H1 (cell line): ENCODE measurements around the gene TRIOBP. TPM values are rescaled to one million over a fixed set of nuclear protein-coding genes. Genes with fewer than 3 reads are reported as not detected.

Experiments used
- CTCF ChIA-PET: fragments of 300-600 bp; sonication (Branson Sonifier 250); formaldehyde crosslinking; loops from one replicate; lab custom pipeline; 2021; ENCODE audit not compliant: partially characterized antibody; lab: Charles Lee
- POLR2A ChIA-PET: fragments of 300-600 bp; sonication (Branson Sonifier 250); formaldehyde crosslinking; loops from one replicate; lab custom pipeline; 2021; ENCODE audit warnings: inconsistent platforms; ENCODE audit not compliant: partially characterized antibody; lab: Charles Lee
- DNase-seq, 2 experiments: peaks; one replicate each; pipeline versions ENCODE4 v3.0.0 to v3.0.0-alpha.2; 2010 to 2022; ENCODE audit warnings: low spot score in 2 of 2, low read depth in 1 of 2, mixed read lengths in 1 of 2
- FAIRE-seq: peaks from 2 replicates; lab custom pipeline; 2011; peaks lifted over from hg19 to GRCh38; lab: Jason Lieb, UNC
- H2AFZ ChIP-seq: 2 replicates; pipeline ENCODE4 v1.8.1; 2012; ENCODE audit warnings: low read length, inconsistent platforms
- H2AK5ac ChIP-seq: 2 replicates; pipeline ENCODE4 v1.6.1; 2013; ENCODE audit warnings: low read depth, low read length
- H2BK120ac ChIP-seq: replicated peaks from 2 replicates; pipeline ENCODE3; 2013; ENCODE audit warnings: low read depth, low read length, inconsistent platforms
- H2BK12ac ChIP-seq: 2 replicates; pipeline ENCODE4 v1.6.1; 2013; ENCODE audit warnings: low read depth, low read length
- H2BK15ac ChIP-seq: 2 replicates; pipeline ENCODE4 v1.6.1; 2013; ENCODE audit warnings: low read length
- H2BK20ac ChIP-seq: 2 replicates; pipeline ENCODE4 v1.6.1; 2013; ENCODE audit warnings: low read length
- H2BK5ac ChIP-seq: 2 replicates; pipeline ENCODE4 v1.6.1; 2013; ENCODE audit warnings: low read depth, low read length
- H3K14ac ChIP-seq: 2 replicates; pipeline ENCODE4 v1.6.1; 2013; ENCODE audit warnings: inconsistent platforms; ENCODE audit not compliant: insufficient read length
- H3K18ac ChIP-seq: 2 replicates; pipeline ENCODE4 v1.6.1; 2013; ENCODE audit warnings: low read length; ENCODE audit errors: extremely low read depth
- H3K23ac ChIP-seq: 2 replicates; pipeline ENCODE4 v1.6.1; 2013; ENCODE audit warnings: inconsistent platforms; ENCODE audit not compliant: insufficient read length
- H3K23me2 ChIP-seq: 2 replicates; pipeline ENCODE4 v1.6.1; 2013; ENCODE audit warnings: low read depth, low read length
- H3K27ac ChIP-seq: 2 replicates; pipeline ENCODE4 v1.6.1; 2011; ENCODE audit warnings: low read depth, low read length, inconsistent platforms
- H3K27me3 ChIP-seq, 4 experiments: replicated peaks in 1 of 4; 1 replicate in 1 of 4; 2 replicates in 3 of 4; pipeline versions ENCODE4 v1.6.1 to v1.8.1; 2011 to 2013; ENCODE audit warnings: low read length in 3 of 4, mild to moderate bottlenecking in 3 of 4, inconsistent platforms in 2 of 4, mixed read lengths in 2 of 4, moderate library complexity in 1 of 4; ENCODE audit not compliant: control insufficient read depth in 3 of 4, insufficient read depth in 3 of 4; ENCODE audit errors: extremely low read depth in 1 of 4
- H3K36me3 ChIP-seq, 4 experiments: 2 replicates each; pipeline versions ENCODE4 v1.6.1 to v1.8.1; 2011 to 2013; ENCODE audit warnings: mild to moderate bottlenecking in 4 of 4, low read length in 3 of 4, moderate library complexity in 2 of 4, control low read depth in 1 of 4, inconsistent platforms in 1 of 4; ENCODE audit not compliant: insufficient read depth in 4 of 4, control insufficient read depth in 2 of 4
- H3K4ac ChIP-seq: replicated peaks from 2 replicates; pipeline ENCODE3; 2013; ENCODE audit warnings: low read length, low read depth, mixed read lengths, inconsistent platforms; ENCODE audit not compliant: insufficient read length
- H3K4me1 ChIP-seq, 4 experiments: replicated peaks in 1 of 4; 1 replicate in 1 of 4; 2 replicates in 3 of 4; pipeline versions ENCODE4 v1.6.1 to v1.8.1; 2011 to 2013; ENCODE audit warnings: low read length in 3 of 4, inconsistent platforms in 2 of 4, mixed read lengths in 1 of 4; ENCODE audit not compliant: insufficient read depth in 4 of 4, control insufficient read depth in 3 of 4
- H3K4me2 ChIP-seq, 2 experiments: 2 replicates each; pipeline versions ENCODE4 v1.6.1 to v1.8.1; 2011 to 2013; ENCODE audit warnings: low read depth in 2 of 2, low read length in 2 of 2, control low read depth in 1 of 2, inconsistent platforms in 1 of 2, mild to moderate bottlenecking in 1 of 2; ENCODE audit not compliant: insufficient read depth in 1 of 2
- H3K4me3 ChIP-seq, 4 experiments: fragments of 200-600, 300-600 bp in 1 of 4; sonication (generic), shearing (Covaris generic), sonication (Bioruptor Twin) in 1 of 4; 2 replicates each; pipeline versions ENCODE4 v1.5.1 to v1.8.1; 2011 to 2016; ENCODE audit warnings: low read length in 4 of 4, low read depth in 3 of 4, control low read depth in 2 of 4, inconsistent platforms in 2 of 4, mild to moderate bottlenecking in 2 of 4, mixed read lengths in 1 of 4, moderate library complexity in 1 of 4; ENCODE audit not compliant: insufficient read depth in 2 of 4; ENCODE audit errors: extremely low read depth in 1 of 4
- H3K56ac ChIP-seq: replicated peaks from 2 replicates; pipeline ENCODE3; 2013; ENCODE audit warnings: low read depth, mild to moderate bottlenecking, mixed read lengths, low read length, inconsistent platforms; ENCODE audit not compliant: insufficient read length
- H3K79me1 ChIP-seq: 2 replicates; pipeline ENCODE4 v1.6.1; 2013; ENCODE audit warnings: low read depth, low read length, control low read depth
- H3K79me2 ChIP-seq, 2 experiments: 2 replicates each; pipeline versions ENCODE4 v1.6.1 to v1.8.1; 2012 to 2013; ENCODE audit warnings: low read length in 2 of 2, mild to moderate bottlenecking in 2 of 2, inconsistent platforms in 1 of 2; ENCODE audit not compliant: insufficient read depth in 2 of 2, control insufficient read depth in 1 of 2
- H3K9ac ChIP-seq, 4 experiments: replicated peaks in 1 of 4; 1 replicate in 1 of 4; 2 replicates in 3 of 4; pipeline versions ENCODE4 v1.6.1 to v1.8.1; 2011 to 2013; ENCODE audit warnings: low read depth in 3 of 4, low read length in 3 of 4, control low read depth in 2 of 4, mild to moderate bottlenecking in 2 of 4, moderate library complexity in 2 of 4, inconsistent platforms in 1 of 4; ENCODE audit errors: extremely low read depth in 1 of 4
- H3K9me3 ChIP-seq, 2 experiments: 2 replicates each; pipeline versions ENCODE4 v1.6.1 to v1.8.1; 2012 to 2013; ENCODE audit warnings: mild to moderate bottlenecking in 2 of 2, moderate library complexity in 2 of 2, control low read depth in 1 of 2, inconsistent platforms in 1 of 2, low read depth in 1 of 2, low read length in 1 of 2, mixed read lengths in 1 of 2; ENCODE audit not compliant: insufficient read depth in 2 of 2
- H4K20me1 ChIP-seq, 2 experiments: replicated peaks in 1 of 2; 2 replicates each; pipeline versions ENCODE3 to v1.8.1; 2011 to 2013; ENCODE audit warnings: inconsistent platforms in 2 of 2, low read length in 2 of 2, mild to moderate bottlenecking in 1 of 2; ENCODE audit not compliant: insufficient read depth in 2 of 2, control insufficient read depth in 1 of 2
- H4K5ac ChIP-seq: 2 replicates; pipeline ENCODE4 v1.6.1; 2013; ENCODE audit warnings: low read length, low read depth, mixed read lengths, inconsistent platforms; ENCODE audit not compliant: insufficient read length
- H4K8ac ChIP-seq: 2 replicates; pipeline ENCODE4 v1.8.0; 2013; ENCODE audit warnings: mild to moderate bottlenecking, moderate library complexity, low read length, inconsistent platforms; ENCODE audit not compliant: insufficient read depth; ENCODE audit errors: extremely low read depth
- H4K91ac ChIP-seq: replicated peaks from 2 replicates; pipeline ENCODE3; 2013; ENCODE audit warnings: low read length, mixed read lengths, inconsistent platforms; ENCODE audit not compliant: insufficient read length
- BACH1 ChIP-seq: IDR thresholded peaks from 2 replicates; pipeline ENCODE4 v1.6.1; 2012; ENCODE audit warnings: low read length, improper control_type of control experiment
- GABPA ChIP-seq: IDR thresholded peaks from 2 replicates; pipeline ENCODE4 v1.6.1; 2011; ENCODE audit warnings: mild to moderate bottlenecking, low read length, moderate library complexity, borderline replicate concordance; ENCODE audit not compliant: insufficient read depth
- MAX ChIP-seq: IDR thresholded peaks from 2 replicates; pipeline ENCODE4 v1.6.1; 2012; ENCODE audit warnings: inconsistent platforms
- NANOG ChIP-seq: IDR thresholded peaks from 2 replicates; pipeline ENCODE4 v1.6.1; 2011; ENCODE audit warnings: low read length, low read depth, mild to moderate bottlenecking, inconsistent platforms; ENCODE audit not compliant: insufficient read depth, poor library complexity, severe bottlenecking
- NRF1 ChIP-seq: IDR thresholded peaks from 2 replicates; pipeline ENCODE4 v1.6.1; 2011; ENCODE audit warnings: mild to moderate bottlenecking, low read depth, low read length, improper control_type of control experiment
- POLR2AphosphoS5 ChIP-seq: IDR thresholded peaks from 2 replicates; pipeline ENCODE4 v1.6.1; 2011; ENCODE audit warnings: low read depth, low read length
- SIN3A ChIP-seq, 2 experiments: IDR thresholded peaks in 1 of 2; conservative IDR thresholded peaks in 1 of 2; 2 replicates each; pipeline ENCODE4 v1.6.1; 2011 to 2012; ENCODE audit warnings: low read length in 2 of 2, improper control_type of control experiment in 1 of 2, low read depth in 1 of 2, mild to moderate bottlenecking in 1 of 2
- SP1 ChIP-seq: IDR thresholded peaks from 2 replicates; pipeline ENCODE4 v1.6.1; 2011; ENCODE audit warnings: low read depth, low read length
- TBP ChIP-seq: IDR thresholded peaks from 2 replicates; pipeline ENCODE4 v1.6.1; 2011; ENCODE audit warnings: low read depth, low read length, improper control_type of control experiment
- YY1 ChIP-seq: IDR thresholded peaks from 2 replicates; pipeline ENCODE4 v1.6.1; 2011; ENCODE audit warnings: low read depth, mild to moderate bottlenecking, low read length
- WGBS, 2 experiments: shearing (Covaris generic) in 1 of 2; methylation state at CpG; one replicate each; pipeline versions ENCODE4 v1.1.6 to v1.1.7; 2013 to 2015; ENCODE audit warnings: low lambda C conversion rate in 2 of 2, mixed read lengths in 2 of 2, inconsistent platforms in 1 of 2, low coverage in 1 of 2, missing lambda C conversion rate in 1 of 2; ENCODE audit not compliant: insufficient replicate concordance in 2 of 2, insufficient coverage in 1 of 2, insufficient read length in 1 of 2; ENCODE audit errors: extremely low coverage in 1 of 2, missing lambda C conversion rate in 1 of 2; 5-methylcytosine and 5-hydroxymethylcytosine counted together
- polyA plus RNA-seq, 7 experiments: library from polyadenylated mRNA; depleted of rRNA in 3 of 7; stranded (reverse) in 5 of 7; unstranded in 2 of 7; fragments of >200 nt in 5 of 7; fragments of 200-250 nt in 2 of 7; gene quantifications; 1 replicate in 5 of 7; 2 replicates in 1 of 7; 4 replicates in 1 of 7; pipeline versions ENCODE4 v1.2.1 to v1.2.3, GENCODE V29; 2011 to 2013; ENCODE audit warnings: missing spikeins in 2 of 7, mixed read lengths in 2 of 7
- total RNA-seq: library from RNA; stranded (reverse); fragmentation: NEBNext Ultra II Directional; extraction: Animal tissue kit (Norgen Biotek cat#: 25700); gene quantifications from 2 replicates; pipeline ENCODE4 v1.2.1, GENCODE V29; 2021

The TRIOBP gene
- total and polyA plus RNA-seq, 2 of the 8 experiments (the other 6 are each of a cell fraction or from before 2014, with no cell fraction given), result 18.2 to 27.3 TPM

GRCh38 chr22:37807410-37808293 is 110.8 kb downstream of the TRIOBP start, which contains the start of gene GCAT:
TSS of gene GCAT (plus strand) at chr22:37807934. CDS start at chr22:37807968, 34 bp downstream.
- Histone ChIP-seq H3K79me2 (peaks cover 4 to 7% of the 10 kb centered on the region in 2 experiments; a peak in 2 of 4 replicates), H3K4ac (peak within 1 kb of the TSS; percentile 72), H3K36me3 (no peaks in the 10 kb centered on the region), H3K4me1 (peaks cover 0 to 22% (median 16%) of the 10 kb centered on the region in 4 experiments; a peak in 5 of 7 replicates), H3K56ac (no peak within 1 kb of the TSS), H2AK5ac (no peak within 1 kb of the TSS), H4K8ac (peak within 1 kb of the TSS; percentile 28), H2BK20ac (no peak within 1 kb of the TSS), H3K4me3 (peak within 1 kb of the TSS; percentile 79 to 91 (median 86)), H4K20me1 (peaks cover 3 to 4% of the 10 kb centered on the region in 2 experiments), H2BK15ac (no peak within 1 kb of the TSS), H3K18ac (no peak within 1 kb of the TSS; the same call in 1 of the 2 replicates), H3K27ac (no peak within 1 kb of the TSS), H3K14ac (no peak within 1 kb of the TSS), H2AFZ (no peak within 1 kb of the TSS), H3K27me3 (peaks cover 3 to 40% (median 35%) of the 10 kb centered on the region in 4 experiments), H3K4me2 (peak within 1 kb of the TSS; percentile 91 to 94), H3K23me2 (peaks cover 41% of the 10 kb centered on the region), H3K79me1 (peaks cover 3% of the 10 kb centered on the region), H2BK120ac (no peak within 1 kb of the TSS), H3K9me3 (no peaks in the 10 kb centered on the region), H2BK5ac (peak within 1 kb of the TSS; percentile 68; the same call in 1 of the 2 replicates), H3K9ac (peak within 1 kb of the TSS in 3 of 4 experiments; percentile 63 to 79 (median 65); a peak in 6 of 7 replicates), H4K91ac (no peak within 1 kb of the TSS), H4K5ac (peak within 1 kb of the TSS; percentile 10), H2BK12ac (no peak within 1 kb of the TSS), H3K23ac (no peak within 1 kb of the TSS)
- FAIRE-seq (peak; percentile 68), DNase-seq (peak; percentile 92 to 95)
- 1% methylated on average over 64 of the region's 73 CpGs; no CpG with 5 or more reads in 1 of the 2 experiments for WGBS, 2 experiments
- CTCF ChIA-PET, result interaction anchor here (0.6 to 4.4 kb wide), 5 partner anchors 8 to 106 kb away, joined by 3 to 42 read pairs (median 5); no protein-coding TSS in a partner anchor
- POLR2A ChIA-PET, result interaction anchor here (0.6 to 8.8 kb wide), 15 partner anchors 10 to 164 kb away, joined by 3 to 142 read pairs (median 4); partner anchors contain the start of genes ANKRD54, GALR3, PDXP and TRIOBP
- TF ChIP-seq GABPA, result no peak
- peak; percentile 80 for TF ChIP-seq POLR2AphosphoS5
- no peak; the same call in 1 of the 2 replicates for TF ChIP-seq NRF1
- TF ChIP-seq TBP, result peak; percentile 55; the same call in 1 of the 2 replicates
- peak; percentile 38 to 82; a peak in 1 of 4 replicates for TF ChIP-seq SIN3A (conservative IDR thresholded peaks at IDR 0.05 in 1 of 2, IDR thresholded peaks at IDR 0.05 in 1 of 2; ENCODE audit: low read depth in 1 of 2, low read length in 2 of 2)
- TF ChIP-seq SP1, result peak; percentile 49; the same call in 1 of the 2 replicates
- peak; percentile 3 for TF ChIP-seq NANOG
- peak; percentile 54; the same call in 1 of the 2 replicates for TF ChIP-seq YY1
- no peak for TF ChIP-seq BACH1
- peak; percentile 93 for TF ChIP-seq MAX
